Tibial artery (tissue), 4 donors: ENCODE results near the gene C7orf33.
A peak's percentile ranks its signal among the peaks of the same experiment; 100 is the strongest.
"Not testable (repeated sequence)": the region's sequence is repeated elsewhere in the genome, so short reads cannot be mapped to it uniquely, and the experiment has no call there.

Source experiments
- DNase-seq, 2 donors: peaks; one replicate each; pipeline ENCODE4 v3.0.0-alpha.2; 2019
- H3K27ac ChIP-seq, 2 donors: fragments of 200-600 bp; sonication (generic) in 1 of 2; 1 replicate in 1 of 2; 2 replicates in 1 of 2; pipeline ENCODE4 v1.5.1; 2018 to 2019; ENCODE audit warnings: mild to moderate bottlenecking in 1 of 2
- H3K27me3 ChIP-seq, 2 donors: fragments of 200-600 bp; sonication (generic) in 1 of 2; one replicate each; pipeline versions ENCODE4 v1.5.1 to v1.6.0; 2016 to 2019
- H3K36me3 ChIP-seq, 3 donors: fragments of 200-600 bp; sonication (generic) in 2 of 3; one replicate each; pipeline ENCODE4 v1.5.1; 2016 to 2019; ENCODE audit warnings: mild to moderate bottlenecking in 2 of 3
- H3K4me1 ChIP-seq, 4 donors: fragments of 200-600 bp; sonication (generic) in 2 of 4; 1 replicate in 3 of 4; 2 replicates in 1 of 4; pipeline ENCODE4 v1.5.1; 2016 to 2019
- H3K4me3 ChIP-seq, 2 donors: fragments of 200-600 bp; sonication (generic) in 1 of 2; 1 replicate in 1 of 2; 2 replicates in 1 of 2; pipeline ENCODE4 v1.5.1; 2018 to 2019; ENCODE audit warnings: mild to moderate bottlenecking in 2 of 2
- H3K9me3 ChIP-seq, 3 donors: fragments of 200-600 bp; sonication (generic) in 1 of 3; one replicate each; pipeline ENCODE4 v1.5.1; 2016 to 2019
- intact Hi-C: fragments of 100-400 bp; cut with DNase I; formaldehyde crosslinking; loops from one replicate; pipeline ENCODE4 v1.15.0; 2023; ENCODE audit warnings: low total_unique reads
- TF ChIP-seq, protein P1 (sequence below), 2 experiments: fragments of 200-600 bp in 1 of 2; fragments of 450-650 bp in 1 of 2; IDR thresholded peaks; one replicate each; pipeline ENCODE4 v1.5.1; 2017 to 2019; ENCODE audit warnings: antibody characterized with exemption in 2 of 2, mild to moderate bottlenecking in 1 of 2, moderate library complexity in 1 of 2

C7orf33 gene

DNA sequence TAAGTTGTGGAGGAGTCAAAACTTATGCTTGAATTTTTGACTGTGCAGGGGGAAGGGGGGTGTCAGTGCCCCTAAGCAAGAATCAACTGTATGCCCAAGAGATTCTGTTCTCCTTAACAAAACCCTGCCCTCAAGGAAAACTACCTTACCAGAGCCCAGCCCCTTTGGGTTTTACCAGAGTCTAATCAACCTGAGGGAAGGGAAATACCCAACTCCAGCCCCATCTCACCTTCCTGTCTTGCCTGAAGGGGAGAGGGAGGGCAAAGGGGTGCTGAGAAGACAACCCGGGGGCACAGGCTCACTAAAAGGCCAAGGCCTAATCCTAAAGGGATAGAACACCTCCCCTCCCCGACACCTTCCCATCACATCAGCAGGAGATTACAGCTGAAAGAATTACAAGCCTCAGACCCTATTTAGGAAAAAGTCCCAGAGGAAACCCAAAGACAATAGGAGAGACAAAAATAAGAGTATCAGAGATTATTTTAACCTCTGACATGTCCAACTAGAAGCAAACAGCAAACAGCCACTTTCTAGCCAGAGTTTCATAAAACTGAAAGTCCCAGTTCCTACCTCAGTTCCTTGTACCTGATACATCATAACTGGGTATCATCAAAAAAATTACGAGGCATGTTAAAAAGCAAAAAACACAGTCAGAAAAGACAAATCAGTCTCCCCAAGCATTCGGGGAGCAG lies 26.8 kb upstream of the C7orf33 start:
- Histone ChIP-seq H3K27me3 (no peaks in the 10 kb centered on the region), H3K4me3 (no peak overlapping the region), H3K4me1 (peaks cover 0 to 15% (median 0%) of the 10 kb centered on the region in 4 donors), H3K27ac (peak overlapping the region in 1 of 2 donors; percentile 28), H3K9me3 (no peaks in the 10 kb centered on the region), H3K36me3 (no peaks in the 10 kb centered on the region)
- DNase-seq, result no peak
- intact Hi-C loops, result no loop called here
- TF ChIP-seq, protein P1, sequence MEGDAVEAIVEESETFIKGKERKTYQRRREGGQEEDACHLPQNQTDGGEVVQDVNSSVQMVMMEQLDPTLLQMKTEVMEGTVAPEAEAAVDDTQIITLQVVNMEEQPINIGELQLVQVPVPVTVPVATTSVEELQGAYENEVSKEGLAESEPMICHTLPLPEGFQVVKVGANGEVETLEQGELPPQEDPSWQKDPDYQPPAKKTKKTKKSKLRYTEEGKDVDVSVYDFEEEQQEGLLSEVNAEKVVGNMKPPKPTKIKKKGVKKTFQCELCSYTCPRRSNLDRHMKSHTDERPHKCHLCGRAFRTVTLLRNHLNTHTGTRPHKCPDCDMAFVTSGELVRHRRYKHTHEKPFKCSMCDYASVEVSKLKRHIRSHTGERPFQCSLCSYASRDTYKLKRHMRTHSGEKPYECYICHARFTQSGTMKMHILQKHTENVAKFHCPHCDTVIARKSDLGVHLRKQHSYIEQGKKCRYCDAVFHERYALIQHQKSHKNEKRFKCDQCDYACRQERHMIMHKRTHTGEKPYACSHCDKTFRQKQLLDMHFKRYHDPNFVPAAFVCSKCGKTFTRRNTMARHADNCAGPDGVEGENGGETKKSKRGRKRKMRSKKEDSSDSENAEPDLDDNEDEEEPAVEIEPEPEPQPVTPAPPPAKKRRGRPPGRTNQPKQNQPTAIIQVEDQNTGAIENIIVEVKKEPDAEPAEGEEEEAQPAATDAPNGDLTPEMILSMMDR (IDR thresholded peaks at IDR 0.05), result no peak

DNA sequence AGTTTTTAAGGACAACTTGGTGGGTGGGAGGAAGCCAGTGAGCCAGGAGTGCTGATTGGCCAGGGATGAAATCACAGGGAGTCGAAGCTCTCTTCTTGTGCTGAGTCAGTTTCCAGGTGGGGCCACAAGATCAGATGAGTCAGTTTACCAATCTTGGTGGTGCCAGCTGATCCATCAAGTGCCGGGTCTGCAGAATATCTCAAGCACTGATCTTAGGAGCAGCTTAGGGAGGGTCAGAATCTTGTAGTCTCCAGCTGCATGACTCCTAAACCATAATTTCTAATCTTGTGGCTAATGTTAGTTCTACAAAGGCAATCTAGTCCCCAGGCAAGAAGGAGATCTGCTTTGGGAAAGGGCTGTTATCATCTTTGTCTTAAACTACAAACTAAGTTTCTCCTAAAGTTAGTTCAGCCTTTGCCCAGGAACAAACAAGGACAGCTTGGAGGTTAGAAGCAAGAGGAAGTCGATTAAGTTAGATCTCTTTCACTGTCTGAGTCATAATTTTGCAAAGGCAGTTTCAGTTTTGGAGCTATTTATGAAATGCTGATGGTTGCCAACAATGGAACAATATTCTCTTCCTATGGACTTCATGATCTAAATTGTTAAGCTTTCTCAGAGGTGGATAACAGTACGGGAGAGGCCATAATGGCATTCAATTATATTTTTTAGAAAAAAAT lies 26.2 kb upstream of the C7orf33 start:
- intact Hi-C loops, DNase-seq, H3K27me3 ChIP-seq, H3K4me3 ChIP-seq, H3K36me3 ChIP-seq, H3K9me3 ChIP-seq: not testable (repeated sequence)
- H3K27ac ChIP-seq, result peak overlapping the region in 1 of 2 donors; percentile 28
- peaks cover 0 to 15% (median 0%) of the 10 kb centered on the region in 4 donors for H3K4me1 ChIP-seq

DNA sequence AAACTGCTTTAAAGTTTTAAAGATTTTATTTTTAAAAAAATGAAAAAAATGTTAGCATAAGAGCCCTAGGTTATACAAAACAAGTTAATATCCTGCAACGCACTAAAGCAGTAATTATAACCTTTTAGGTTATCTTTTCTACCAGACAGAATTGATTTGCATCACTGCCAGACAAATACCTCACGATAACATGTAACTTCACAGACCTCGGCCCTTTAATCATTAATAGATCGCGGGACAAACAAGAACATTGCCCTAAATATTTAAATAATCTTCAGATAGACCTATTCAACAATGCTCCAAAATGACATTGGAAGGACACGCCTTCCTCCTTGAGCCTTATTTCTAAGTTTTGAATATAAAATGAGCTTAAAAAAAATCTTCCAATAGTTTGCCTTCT lies 23.8 kb upstream of the C7orf33 start:
- Histone ChIP-seq H3K4me3 (no peak overlapping the region), H3K27ac (no peak overlapping the region), H3K4me1 (peaks cover 0 to 15% (median 0%) of the 10 kb centered on the region in 4 donors), H3K36me3 (no peaks in the 10 kb centered on the region), H3K27me3 (no peaks in the 10 kb centered on the region), H3K9me3 (no peaks in the 10 kb centered on the region)
- intact Hi-C loops, result no loop called here
- DNase-seq, result no peak
- TF ChIP-seq, protein P1 (IDR thresholded peaks at IDR 0.05), result no peak

DNA sequence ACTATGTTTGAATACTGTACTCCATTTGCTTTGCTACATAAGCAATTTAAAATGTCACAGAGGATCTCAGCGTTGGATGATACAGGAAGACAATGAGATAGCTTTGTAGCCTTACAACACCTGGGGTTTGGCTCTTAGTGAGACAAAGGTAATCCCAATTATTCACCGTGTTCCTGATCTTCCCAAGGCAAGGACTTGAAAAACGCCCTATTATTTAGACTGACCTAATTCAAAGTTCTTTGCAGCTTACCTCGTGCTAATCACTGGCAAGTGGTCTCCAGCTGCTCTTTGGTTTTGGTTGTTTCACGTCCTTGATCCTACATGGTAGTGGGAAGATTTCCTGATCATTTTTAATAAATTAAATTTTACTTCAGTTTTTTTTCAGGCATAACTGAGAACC lies 23.0 kb upstream of the C7orf33 start:
- Histone ChIP-seq H3K27me3 (no peaks in the 10 kb centered on the region), H3K27ac (no peak overlapping the region), H3K36me3 (no peaks in the 10 kb centered on the region), H3K4me1 (peaks cover 0 to 15% (median 0%) of the 10 kb centered on the region in 4 donors), H3K9me3 (no peaks in the 10 kb centered on the region), H3K4me3 (no peak overlapping the region)
- intact Hi-C loops, result no loop called here
- DNase-seq, result no peak
- TF ChIP-seq, protein P1 (IDR thresholded peaks at IDR 0.05), result no peak

DNA sequence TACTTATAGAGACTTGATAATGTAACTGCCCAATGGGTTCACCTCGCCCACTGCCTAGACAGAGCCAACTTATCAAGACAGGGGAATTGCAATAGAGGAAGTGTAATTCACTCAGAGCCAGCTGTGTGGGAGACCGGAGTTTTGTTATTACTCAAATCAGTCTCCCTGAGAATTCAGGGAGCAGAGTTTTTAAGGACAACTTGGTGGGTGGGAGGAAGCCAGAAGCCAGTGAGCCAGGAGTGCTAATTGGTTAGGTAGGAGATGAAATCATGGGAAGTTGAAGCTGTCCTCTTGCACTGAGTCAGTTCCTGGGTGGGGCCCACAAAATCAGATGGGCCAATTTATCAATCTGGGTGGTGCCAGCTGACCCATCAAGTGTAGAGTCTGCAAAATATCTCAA lies 20.1 kb upstream of the C7orf33 start:
- intact Hi-C loops, result no loop called here

DNA sequence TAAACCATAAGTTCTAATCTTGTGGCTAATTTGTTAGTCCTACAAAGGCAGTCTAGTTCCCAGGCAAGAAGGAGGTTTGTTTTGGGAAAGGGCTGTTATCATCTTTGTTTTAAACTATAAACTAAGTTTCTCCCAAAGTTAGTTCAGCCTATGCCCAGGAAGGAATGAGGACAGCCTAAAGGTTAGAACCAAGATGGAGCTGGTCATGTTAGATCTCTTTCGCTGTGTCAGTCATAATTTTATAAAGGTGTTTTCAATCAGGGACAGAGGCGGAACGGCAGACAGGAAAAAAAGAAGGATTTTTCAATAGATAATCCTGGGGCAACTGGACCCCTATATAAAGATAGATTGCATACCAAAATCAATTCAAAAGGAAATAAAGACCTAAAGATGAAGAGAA lies 19.6 kb upstream of the C7orf33 start:
- H3K4me3 ChIP-seq, H3K27ac ChIP-seq, H3K27me3 ChIP-seq, H3K36me3 ChIP-seq, DNase-seq, H3K4me1 ChIP-seq, intact Hi-C loops, H3K9me3 ChIP-seq: not testable (repeated sequence)

More for the DNA sequence above, 20.1 kb upstream of the C7orf33 start:
- no peak overlapping the region for H3K27ac ChIP-seq
- H3K9me3 ChIP-seq, result no peaks in the 10 kb centered on the region
- no peak for DNase-seq
- TF ChIP-seq, protein P1 (IDR thresholded peaks at IDR 0.05), result no peak
- no peaks in the 10 kb centered on the region for H3K36me3 ChIP-seq
- peaks cover 0 to 3% of the 10 kb centered on the region in 2 donors for H3K27me3 ChIP-seq
- no peaks in the 10 kb centered on the region for H3K4me1 ChIP-seq
- H3K4me3 ChIP-seq, result no peak overlapping the region
